Measurements from ENCODE around the gene GALNT6. TPM values are rescaled to one million over a fixed set of nuclear protein-coding genes. Genes with fewer than 3 reads are reported as not detected.

Gene GALNT6
- total RNA-seq, 1 donor from 2014 or later = not detected

- Histone ChIP-seq H3K9ac (no peak overlapping the region), H3K36me3 (no peaks in the 10 kb centered on the region), H3K27ac (no peak overlapping the region), H3K9me3 (ENCODE audit: low read depth) (no peaks in the 10 kb centered on the region), H2AFZ (replicated peaks) (no peak overlapping the region), H3F3A (ENCODE audit: low read depth) (peaks cover 8% of the 10 kb centered on the region), H3K4me1 (peaks cover 17% of the 10 kb centered on the region), H3K4me3 (no peak overlapping the region), H3K79me2 (ENCODE audit: low read depth) (no peaks in the 10 kb centered on the region), H3K27me3 (peaks cover 8% of the 10 kb centered on the region), H3K4me2 (no peak overlapping the region), H4K20me1 (ENCODE audit: low read depth) (no peaks in the 10 kb centered on the region)
- Mint-ChIP-seq H3K36me3 (no peaks in the 10 kb centered on the region), H3K4me3 (no peak overlapping the region), H3K4me1 (peaks cover 22% of the 10 kb centered on the region), H3K27me3 (ENCODE audit: insufficient read depth, low read depth) (peaks cover 4% of the 10 kb centered on the region), H3K27ac (no peak overlapping the region), H3K9me3 (no peaks in the 10 kb centered on the region)
- no peak for TF ChIP-seq CTCF (IDR thresholded peaks at IDR 0.05)
- no peak for TF ChIP-seq EZH2 (IDR thresholded peaks at IDR 0.05)
- no peak for TF ChIP-seq EZH2phosphoT487 (IDR thresholded peaks at IDR 0.05)
- no peak for DNase-seq (ENCODE audit: low spot score)
Measured at GRCh38 chr12:51365276-51365675, 25.9 kb downstream of the GALNT6 start.

- Histone ChIP-seq H3K9me3 (ENCODE audit: low read depth) (no peaks in the 10 kb centered on the region), H4K20me1 (ENCODE audit: low read depth) (no peaks in the 10 kb centered on the region), H2AFZ (replicated peaks) (no peak overlapping the region), H3K79me2 (ENCODE audit: low read depth) (no peaks in the 10 kb centered on the region), H3K4me2 (no peak overlapping the region), H3K27ac (no peak overlapping the region), H3F3A (ENCODE audit: low read depth) (peaks cover 6% of the 10 kb centered on the region), H3K9ac (no peak overlapping the region), H3K27me3 (no peaks in the 10 kb centered on the region), H3K4me3 (no peak overlapping the region), H3K4me1 (peaks cover 17% of the 10 kb centered on the region), H3K36me3 (no peaks in the 10 kb centered on the region)
- DNase-seq (ENCODE audit: low spot score) = no peak
- H3K4me1 Mint-ChIP-seq = peaks cover 14% of the 10 kb centered on the region
- H3K4me3 Mint-ChIP-seq = no peak overlapping the region
- no peak overlapping the region for H3K27ac Mint-ChIP-seq
- no peaks in the 10 kb centered on the region for H3K36me3 Mint-ChIP-seq
- TF ChIP-seq EZH2phosphoT487 (IDR thresholded peaks at IDR 0.05) (no peak), EZH2 (IDR thresholded peaks at IDR 0.05) (no peak), CTCF (IDR thresholded peaks at IDR 0.05) (no peak)
- peaks cover 8% of the 10 kb centered on the region for H3K27me3 Mint-ChIP-seq (ENCODE audit: insufficient read depth, low read depth)
- no peaks in the 10 kb centered on the region for H3K9me3 Mint-ChIP-seq
Measured at GRCh38 chr12:51364001-51364400, 27.2 kb downstream of the GALNT6 start.

- no peaks in the 10 kb centered on the region for H3K79me2 ChIP-seq (ENCODE audit: low read depth)
- TF ChIP-seq CTCF (IDR thresholded peaks at IDR 0.05) (no peak), EZH2 (IDR thresholded peaks at IDR 0.05) (no peak), EZH2phosphoT487 (IDR thresholded peaks at IDR 0.05) (no peak)
- no peak overlapping the region for H3K27ac ChIP-seq
- H3K36me3 Mint-ChIP-seq = no peaks in the 10 kb centered on the region
- no peak overlapping the region for H3K27ac Mint-ChIP-seq
- no peaks in the 10 kb centered on the region for H4K20me1 ChIP-seq (ENCODE audit: low read depth)
- no peak overlapping the region for H3K9ac ChIP-seq
- peaks cover 8% of the 10 kb centered on the region for H3K27me3 Mint-ChIP-seq (ENCODE audit: insufficient read depth, low read depth)
- H3F3A ChIP-seq (ENCODE audit: low read depth) = peaks cover 6% of the 10 kb centered on the region
- H3K36me3 ChIP-seq = no peaks in the 10 kb centered on the region
- H3K4me1 ChIP-seq = peaks cover 12% of the 10 kb centered on the region
- no peaks in the 10 kb centered on the region for H3K27me3 ChIP-seq
- no peak overlapping the region for H3K4me3 ChIP-seq
- no peak for DNase-seq (ENCODE audit: low spot score)
- H3K4me3 Mint-ChIP-seq = no peak overlapping the region
- H2AFZ ChIP-seq (replicated peaks) = no peak overlapping the region
- peaks cover 5% of the 10 kb centered on the region for H3K4me1 Mint-ChIP-seq
- H3K9me3 Mint-ChIP-seq = no peaks in the 10 kb centered on the region
- H3K4me2 ChIP-seq = no peak overlapping the region
- H3K9me3 ChIP-seq (ENCODE audit: low read depth) = no peaks in the 10 kb centered on the region
Measured at GRCh38 chr12:51362747-51363342, 28.4 kb downstream of the GALNT6 start.
